ENCODE measurements around the gene F2.

- TF ChIP-seq POLR2A (IDR thresholded peaks at IDR 0.05) (no peak), CTCF (IDR thresholded peaks at IDR 0.05) (no peak)
These were observed 41.6 kb downstream of the F2 start for GRCh38 chr11:46760429-46761128.

Measured in adrenal gland (tissue), 5 donors.